ENCODE data around the gene ABCB8. TPM values are rescaled to one million over a fixed set of nuclear protein-coding genes. Genes with fewer than 3 reads are reported as not detected.
A peak's percentile ranks its signal among the peaks of the same experiment; 100 is the strongest.
"Not testable (repeated sequence)": the region's sequence is repeated elsewhere in the genome, so short reads cannot be mapped to it uniquely, and the experiment has no call there.

The ABCB8 gene
- total RNA-seq, 1 experiment from 2014 or later: 44.2 TPM

- no peak for DNase-seq (ENCODE audit: low read depth)
Observed at GRCh38 chr7:151035026-151035717, 6.9 kb downstream of the ABCB8 start.

DNA sequence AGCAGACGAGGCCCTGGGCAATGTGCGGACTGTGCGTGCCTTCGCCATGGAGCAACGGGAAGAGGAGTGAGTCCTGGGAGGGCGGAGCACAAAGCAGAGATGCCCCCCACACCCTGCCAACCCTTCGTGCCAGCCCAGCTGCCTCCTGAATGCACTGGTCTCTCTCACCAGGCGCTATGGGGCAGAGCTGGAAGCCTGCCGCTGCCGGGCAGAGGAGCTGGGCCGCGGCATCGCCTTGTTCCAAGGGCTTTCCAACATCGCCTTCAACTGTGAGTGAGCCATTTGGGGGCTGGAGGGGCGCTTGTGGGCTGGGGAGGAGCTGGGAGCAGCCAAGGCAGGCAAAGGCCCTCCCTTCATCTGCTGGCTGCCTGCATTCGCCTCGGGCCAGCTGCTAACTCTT, 7.7 kb downstream of the ABCB8 start:
- no peak for DNase-seq (ENCODE audit: low read depth)

DNA sequence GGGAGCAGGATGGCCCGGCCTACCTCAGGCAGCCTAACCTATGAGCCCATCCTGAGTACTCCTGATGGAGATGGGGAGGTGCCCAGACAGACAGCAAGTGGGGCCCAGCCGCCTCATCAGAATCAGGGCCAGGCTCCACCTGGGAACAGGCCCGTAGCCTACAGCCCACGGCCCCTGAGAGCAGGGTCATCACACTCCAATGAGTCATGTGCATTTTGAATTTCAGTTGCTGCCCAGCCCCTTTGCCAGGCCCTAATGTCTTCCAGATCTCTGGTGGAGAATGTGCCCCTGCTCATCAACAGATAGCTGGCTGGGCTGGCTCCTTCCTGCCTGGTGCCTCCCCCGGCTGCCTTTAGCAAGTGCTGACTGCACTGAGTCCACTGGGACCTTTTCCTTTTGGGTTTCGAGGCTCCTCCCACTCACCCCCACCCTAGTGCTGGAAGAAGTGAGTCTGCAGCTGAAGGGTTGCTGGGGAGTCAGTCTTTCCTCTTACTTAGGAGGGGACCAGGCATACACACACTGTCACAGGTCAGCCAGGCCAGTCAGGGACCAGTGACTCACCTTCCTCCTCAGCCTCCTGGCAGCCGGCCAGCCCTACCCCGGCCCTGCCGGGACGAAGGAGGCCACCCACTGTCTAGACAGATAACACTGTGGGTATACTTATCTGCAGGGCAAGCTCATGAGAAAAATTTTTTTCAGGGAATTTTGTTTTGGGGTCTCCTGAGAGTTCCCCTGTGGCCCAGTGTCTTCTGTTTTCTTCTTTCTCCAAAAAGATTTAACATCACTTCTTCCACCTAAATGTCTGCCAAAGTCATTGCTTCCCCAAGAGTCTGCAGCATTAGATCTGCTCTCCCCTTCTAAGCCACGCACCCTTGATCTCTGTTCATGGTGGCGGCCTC, 10.9 kb downstream of the ABCB8 start:
- DNase-seq (ENCODE audit: low read depth): peak; percentile 99

DNA sequence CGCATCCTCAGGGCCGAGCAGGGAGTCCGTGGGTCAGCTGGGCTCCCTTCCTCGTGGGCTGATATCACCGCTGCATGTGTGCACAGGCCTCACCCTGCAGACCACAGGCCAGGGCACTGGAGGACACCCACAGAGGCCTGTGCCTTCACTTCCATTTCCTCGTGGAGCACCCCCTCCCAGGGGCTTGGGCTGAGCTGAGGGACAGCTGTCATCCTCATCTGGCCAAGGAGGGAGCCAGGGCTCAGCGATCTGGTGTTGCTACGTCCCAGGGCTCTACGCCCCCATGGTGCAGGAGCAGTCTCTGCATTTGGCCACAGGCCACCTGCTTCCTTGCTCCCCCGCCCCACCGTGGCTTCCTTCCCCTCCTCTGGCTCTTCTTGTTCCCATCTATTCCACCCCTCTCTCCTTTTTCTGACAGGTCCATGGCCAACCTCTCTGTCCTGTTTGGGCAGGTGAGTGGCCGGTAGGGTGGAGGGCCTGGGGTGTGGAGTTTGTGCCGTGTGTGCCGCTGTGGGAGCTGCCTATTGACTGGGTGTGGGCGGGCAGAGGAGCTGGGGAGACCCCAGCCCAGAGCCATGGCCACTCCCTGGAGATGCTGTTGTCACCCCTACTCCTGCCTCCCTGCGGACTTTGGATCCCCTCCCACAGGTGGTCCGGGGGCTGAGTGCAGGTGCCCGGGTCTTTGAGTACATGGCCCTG, 11.7 kb downstream of the ABCB8 start:
- DNase-seq (ENCODE audit: low read depth): no peak

GRCh38 chr7:151040616-151041375, 12.5 kb downstream of the ABCB8 start:
- no peak for DNase-seq (ENCODE audit: low read depth)

DNA sequence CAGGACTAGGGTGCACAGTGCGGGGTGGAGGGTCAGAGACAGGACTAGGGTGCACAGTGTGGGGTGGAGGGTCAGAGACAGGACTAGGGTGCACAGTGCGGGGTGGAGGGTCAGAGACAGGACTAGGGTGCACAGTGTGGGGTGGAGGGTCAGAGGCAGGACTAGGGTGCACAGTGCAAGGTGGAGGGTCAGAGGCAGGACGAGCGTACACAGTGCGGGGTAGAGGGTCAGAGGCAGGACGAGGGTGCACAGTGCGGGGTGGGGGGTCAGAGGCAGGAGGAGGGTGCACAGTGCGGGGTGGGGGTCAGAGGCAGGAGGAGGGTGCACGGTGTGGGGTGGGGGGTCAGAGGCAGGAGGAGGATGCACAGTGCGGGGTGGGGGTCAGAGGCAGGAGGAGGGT, 15.2 kb downstream of the ABCB8 start:
- not testable (repeated sequence) for DNase-seq (ENCODE audit: low read depth)

- no peak for DNase-seq (ENCODE audit: low read depth)
Observed at GRCh38 chr7:151043959-151044358, 15.7 kb downstream of the ABCB8 start.

- DNase-seq (ENCODE audit: low read depth): no peak
Observed at GRCh38 chr7:151045262-151045661, 17.0 kb downstream of the ABCB8 start.

GRCh38 chr7:151045967-151046366, 17.7 kb downstream of the ABCB8 start:
- no peak for DNase-seq (ENCODE audit: low read depth)

DNA sequence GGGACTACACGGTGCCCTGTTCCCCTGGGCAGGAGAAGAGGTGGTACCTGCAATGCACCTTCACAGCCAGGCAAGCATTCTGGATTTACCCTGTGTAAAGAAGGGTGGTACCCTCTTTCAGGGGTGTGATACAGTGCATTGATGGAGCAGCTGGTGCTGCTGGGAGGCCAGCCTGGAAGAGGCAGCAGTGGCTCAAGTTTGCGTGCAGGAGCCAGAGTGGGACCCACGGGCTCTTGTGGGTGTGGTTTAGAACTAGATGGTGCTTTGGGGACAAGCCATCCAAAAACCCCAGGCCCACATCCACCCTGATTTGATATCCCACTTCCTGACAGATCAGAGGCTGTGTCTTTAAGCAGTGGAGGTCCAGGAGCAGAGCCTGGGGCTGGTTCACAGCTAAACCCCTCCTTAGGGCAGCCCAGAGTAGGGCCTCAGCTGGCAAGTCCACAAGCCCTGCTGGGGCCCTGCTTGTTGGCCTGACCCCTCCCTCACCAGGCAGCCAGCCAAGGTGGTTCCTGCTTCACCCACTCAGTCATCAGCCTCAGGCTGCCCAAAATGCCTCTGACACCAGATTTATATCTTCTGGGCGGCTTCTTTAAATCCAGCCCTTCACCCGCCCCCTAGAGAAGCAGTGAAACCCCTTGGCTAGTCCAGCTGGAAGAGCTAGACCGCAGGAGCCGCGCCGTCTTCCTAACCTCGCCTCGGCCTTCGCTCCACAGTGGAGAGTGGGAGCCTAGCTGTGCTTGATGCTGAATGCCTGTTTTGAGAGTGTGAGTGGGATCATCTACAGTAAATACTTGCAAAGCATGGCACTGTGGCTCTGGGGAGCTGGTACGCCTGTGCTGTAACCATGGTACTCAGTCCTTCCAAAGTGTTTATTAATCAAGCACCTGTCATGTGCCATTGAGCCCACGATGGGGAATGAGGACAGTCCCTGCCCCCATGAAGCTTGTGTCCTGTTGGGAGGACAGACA, 18.6 kb downstream of the ABCB8 start:
- DNase-seq (ENCODE audit: low read depth): peak; percentile 95

DNA sequence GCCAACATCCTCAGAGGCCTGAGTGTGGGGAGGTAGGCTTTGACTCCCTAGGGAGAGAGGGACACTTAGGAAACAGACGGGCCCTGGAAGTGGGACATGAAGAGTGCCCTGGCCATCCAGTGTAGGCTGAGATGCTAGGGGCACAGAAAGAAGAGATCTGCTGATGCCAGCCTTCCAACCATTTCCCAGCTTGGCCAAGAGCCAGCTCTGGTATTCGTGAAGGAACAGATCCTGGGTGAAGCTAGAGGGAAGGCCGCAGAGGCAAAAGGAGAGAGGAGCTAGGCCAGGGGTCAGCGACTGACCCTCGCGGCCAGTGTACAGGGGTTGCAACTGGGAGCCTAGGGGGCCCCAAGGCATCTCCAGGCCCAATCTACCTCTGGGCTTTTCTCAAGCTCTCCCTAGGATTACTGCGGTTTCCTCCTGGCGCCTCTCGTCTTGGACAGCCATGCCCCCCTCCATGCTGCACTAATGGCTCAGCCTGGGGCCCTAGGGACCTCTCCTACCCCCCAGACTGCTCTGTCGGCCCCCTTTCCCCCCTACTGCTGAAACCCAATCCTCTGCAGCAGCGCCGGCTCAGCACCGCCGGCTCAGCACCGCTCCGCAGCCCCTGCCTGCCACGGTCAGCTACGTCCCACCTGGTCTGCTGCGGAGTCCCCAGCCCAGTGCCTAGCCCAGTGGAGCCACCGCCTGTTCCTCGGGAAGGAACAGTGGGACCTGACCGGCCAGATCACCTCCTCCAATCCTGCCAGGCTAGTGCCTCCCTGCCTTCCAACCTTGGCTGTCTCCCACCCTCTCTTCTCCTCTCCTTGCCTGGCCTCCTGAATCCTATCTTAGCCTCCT, 19.9 kb downstream of the ABCB8 start, which contains the start of gene ASIC3:
Gene ASIC3 (plus strand): TSS at position 556 of the 840 bp plus-strand sequence. CDS start 355 bp downstream, outside the sequence.
- DNase-seq (ENCODE audit: low read depth): no peak

- no peak for DNase-seq (ENCODE audit: low read depth)
Observed at GRCh38 chr7:151048911-151049463, 20.7 kb downstream of the ABCB8 start.

- DNase-seq (ENCODE audit: low read depth): peak; percentile 80
Observed at GRCh38 chr7:151051108-151051507, 22.9 kb downstream of the ABCB8 start.

GRCh38 chr7:151053096-151053495, 24.8 kb downstream of the ABCB8 start:
- no peak for DNase-seq (ENCODE audit: low read depth)

- no peak for DNase-seq (ENCODE audit: low read depth)
Observed at GRCh38 chr7:151053751-151054150, 25.5 kb downstream of the ABCB8 start.

- DNase-seq (ENCODE audit: low read depth): no peak
Observed at GRCh38 chr7:151056283-151056665, 28.0 kb downstream of the ABCB8 start.

DNA sequence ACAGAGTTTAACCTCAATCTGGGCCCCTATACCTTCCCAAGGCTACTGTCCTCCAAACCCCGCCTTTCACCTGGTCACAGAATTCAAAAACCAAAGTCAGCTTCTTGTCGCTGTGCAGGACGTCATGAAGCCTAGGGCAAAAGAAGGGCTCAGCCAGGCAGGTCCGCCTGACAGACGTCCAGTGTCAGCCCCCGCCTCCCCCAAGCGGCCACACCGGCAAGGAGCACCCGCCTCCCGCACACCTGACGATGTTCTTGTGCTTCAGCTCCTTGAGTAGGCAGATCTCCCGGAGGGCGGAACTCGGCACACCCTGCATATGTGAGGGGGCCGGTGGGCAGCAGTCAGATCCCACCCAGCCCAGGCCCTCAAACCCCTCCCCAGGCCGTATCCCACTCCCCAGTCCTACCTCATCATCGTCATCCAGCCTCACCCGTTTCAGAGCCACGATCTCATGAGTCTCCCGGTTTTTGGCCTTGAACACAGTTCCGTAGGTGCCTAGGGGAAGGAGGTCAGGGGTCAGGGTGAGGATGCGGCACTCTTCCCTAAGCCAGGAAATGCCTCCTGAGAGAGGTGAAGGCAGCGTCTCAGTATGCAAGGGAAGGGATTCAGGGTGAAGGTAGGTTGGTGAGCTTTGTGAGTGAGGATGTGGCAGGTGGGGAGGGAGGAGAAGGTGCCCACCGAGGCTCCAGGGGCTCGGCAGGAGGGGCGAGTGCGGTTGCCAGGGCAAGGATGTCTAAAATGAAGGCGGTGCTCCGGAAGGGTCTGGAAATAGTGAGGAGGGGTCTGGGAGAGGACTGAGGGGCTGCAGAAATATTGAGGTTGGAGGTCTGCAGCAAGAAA, 28.6 kb downstream of the ABCB8 start:
- DNase-seq (ENCODE audit: low read depth): no peak

- no peak for DNase-seq (ENCODE audit: low read depth)
Observed at GRCh38 chr7:151057506-151057988, 29.3 kb downstream of the ABCB8 start, which contains the start of gene CDK5. Gene CDK5 (minus strand): TSS chr7:151057897. CDS start chr7:151057848, 49 bp downstream.

Data from Daoy (cell line).